ENCODE data around the gene RELN. TPM values are rescaled to one million over a fixed set of nuclear protein-coding genes. Genes with fewer than 3 reads are reported as not detected.

Gene RELN
- total RNA-seq, 1 donor from 2014 or later = not detected

GRCh38 chr7:103990991-103991390 is 1.5 kb upstream of the RELN start:
- Histone ChIP-seq H3K27me3 (ENCODE audit: control insufficient read depth, insufficient read depth, low read length) (peaks cover 26% of the 10 kb centered on the region), H3K36me3 (ENCODE audit: control insufficient read depth, insufficient read depth, low read length) (no peaks in the 10 kb centered on the region), H3K4me3 (ENCODE audit: low read depth, low read length) (no peak overlapping the region)
- DNase-seq (ENCODE audit: low read depth) (no peak), FAIRE-seq (no peak)
- no peak for TF ChIP-seq CTCF (IDR thresholded peaks at IDR 0.05; ENCODE audit: insufficient read depth, low read length, severe bottlenecking)

GRCh38 chr7:103989785-103990767 is 618 bp upstream of the RELN start:
- Histone ChIP-seq H3K27me3 (ENCODE audit: control insufficient read depth, insufficient read depth, low read length) (peaks cover 26% of the 10 kb centered on the region), H3K36me3 (ENCODE audit: control insufficient read depth, insufficient read depth, low read length) (no peaks in the 10 kb centered on the region), H3K4me3 (ENCODE audit: low read depth, low read length) (peak overlapping the region; percentile 16)
- DNase-seq (ENCODE audit: low read depth) = no peak
- TF ChIP-seq CTCF (IDR thresholded peaks at IDR 0.05; ENCODE audit: insufficient read depth, low read length, severe bottlenecking) = no peak
- FAIRE-seq = no peak

GRCh38 chr7:103988468-103989199 is 824 bp downstream of the RELN start:
- DNase-seq (ENCODE audit: low read depth) (no peak), FAIRE-seq (no peak)
- Histone ChIP-seq H3K36me3 (ENCODE audit: control insufficient read depth, insufficient read depth, low read length) (no peaks in the 10 kb centered on the region), H3K4me3 (ENCODE audit: low read depth, low read length) (no peak overlapping the region), H3K27me3 (ENCODE audit: control insufficient read depth, insufficient read depth, low read length) (peaks cover 26% of the 10 kb centered on the region)
- no peak for TF ChIP-seq CTCF (IDR thresholded peaks at IDR 0.05; ENCODE audit: insufficient read depth, low read length, severe bottlenecking)

GRCh38 chr7:103987451-103987850 is 2.0 kb downstream of the RELN start:
- H3K4me3 ChIP-seq (ENCODE audit: low read depth, low read length) = no peak overlapping the region
- DNase-seq (ENCODE audit: low read depth) = no peak
- no peak for FAIRE-seq
- H3K27me3 ChIP-seq (ENCODE audit: control insufficient read depth, insufficient read depth, low read length) = peaks cover 26% of the 10 kb centered on the region
- no peak for TF ChIP-seq CTCF (IDR thresholded peaks at IDR 0.05; ENCODE audit: insufficient read depth, low read length, severe bottlenecking)
- H3K36me3 ChIP-seq (ENCODE audit: control insufficient read depth, insufficient read depth, low read length) = no peaks in the 10 kb centered on the region

- H3K36me3 ChIP-seq (ENCODE audit: control insufficient read depth, insufficient read depth, low read length) = no peaks in the 10 kb centered on the region
- DNase-seq (ENCODE audit: low read depth) (no peak), FAIRE-seq (no peak)
- no peak overlapping the region for H3K4me3 ChIP-seq (ENCODE audit: low read depth, low read length)
- TF ChIP-seq CTCF (IDR thresholded peaks at IDR 0.05; ENCODE audit: insufficient read depth, low read length, severe bottlenecking) = no peak
- H3K27me3 ChIP-seq (ENCODE audit: control insufficient read depth, insufficient read depth, low read length) = peaks cover 18% of the 10 kb centered on the region
These were observed 3.8 kb downstream of the RELN start for GRCh38 chr7:103985565-103986126.
